Measurements from ENCODE around the gene ACO2.

GRCh38 chr22:41458161-41458728 is 10.7 kb upstream of the ACO2 start:
- no peak for TF ChIP-seq POLR2A (IDR thresholded peaks at IDR 0.05; ENCODE audit: low read length)
- no peak for TF ChIP-seq GATA1 (IDR thresholded peaks at IDR 0.05; ENCODE audit: low read depth, low read length)
